Left ventricle myocardium superior (tissue), 1 donor: Measurements from ENCODE around the gene EPAS1. TPM values are rescaled to one million over a fixed set of nuclear protein-coding genes. Genes with fewer than 3 reads are reported as not detected.

Experiments used
- ATAC-seq: fragments of 200-7000 bp; cut with Tn5 transposase; one replicate; pipeline ENCODE4 v1.9.1; 2020; ENCODE audit warnings: mild to moderate bottlenecking, moderate library complexity
- DNase-seq: peaks from one replicate; pipeline ENCODE4 v3.0.0-alpha.2; 2020
- intact Hi-C: fragments of 100-400 bp; cut with micrococcal nuclease; formaldehyde crosslinking; loops from one replicate; pipeline ENCODE4 v1.11.0; 2022
- total RNA-seq: library from RNA; stranded (reverse); fragmentation: NEBNext Ultra II Directional; extraction: Animal tissue kit (Norgen Biotek cat#: 25700); gene quantifications from one replicate; pipeline ENCODE4 v1.2.1, GENCODE V29; 2021
- donor health status: DM: no; HTN: yes; CAD: no; lungs with severe emphysema.

Gene EPAS1
- total RNA-seq, 1 donor from 2014 or later, result 212 TPM

GRCh38 chr2:46350029-46350689, 53.0 kb downstream of the EPAS1 start:
- intact Hi-C loops, result loop anchor here (10.0 kb wide), 1 partner anchor 45 kb away; no protein-coding TSS in a partner anchor
- peak; percentile 20 for ATAC-seq
- no peak for DNase-seq

DNA sequence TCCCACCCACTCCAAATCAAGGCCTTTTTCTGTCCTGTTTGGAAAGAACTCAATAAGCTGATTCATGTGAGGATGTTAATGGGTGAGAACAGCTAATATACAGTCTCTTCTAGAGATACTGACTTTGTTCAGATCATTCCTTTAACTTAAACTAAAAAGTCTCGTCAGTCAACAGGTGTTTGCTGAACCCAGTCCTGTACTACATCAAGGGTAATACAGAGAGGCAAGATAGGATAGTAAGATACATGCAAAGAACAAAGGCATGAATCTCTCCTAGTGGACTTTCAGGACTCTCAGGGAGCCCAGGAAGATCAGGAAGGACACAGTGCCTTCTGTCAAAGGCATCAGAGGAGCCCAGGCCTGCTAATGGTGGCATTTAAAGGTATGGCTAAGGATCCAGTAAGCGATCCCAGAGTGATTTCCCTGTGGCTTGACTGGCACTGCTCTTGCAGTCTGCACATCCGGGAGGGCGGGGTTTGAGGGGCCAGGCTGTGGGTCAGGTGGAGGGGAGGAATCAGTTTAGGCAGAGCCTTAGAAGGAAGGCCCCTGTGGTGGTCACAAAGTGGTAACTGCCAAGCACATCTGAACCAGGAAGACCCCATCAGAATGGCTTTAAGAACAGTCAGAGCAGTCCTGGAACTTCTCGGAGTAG, 54.0 kb downstream of the EPAS1 start:
- no peak for DNase-seq
- ATAC-seq, result no peak
- intact Hi-C loops, result loop anchor here (10.0 kb wide), 1 partner anchor 46 kb away; no protein-coding TSS in a partner anchor

- intact Hi-C loops, result loop anchor here (10.0 kb wide), 1 partner anchor 47 kb away; no protein-coding TSS in a partner anchor
- DNase-seq (peak; percentile 74), ATAC-seq (peak; percentile 51)
Observed at GRCh38 chr2:46351750-46352138, 54.5 kb downstream of the EPAS1 start.

DNA sequence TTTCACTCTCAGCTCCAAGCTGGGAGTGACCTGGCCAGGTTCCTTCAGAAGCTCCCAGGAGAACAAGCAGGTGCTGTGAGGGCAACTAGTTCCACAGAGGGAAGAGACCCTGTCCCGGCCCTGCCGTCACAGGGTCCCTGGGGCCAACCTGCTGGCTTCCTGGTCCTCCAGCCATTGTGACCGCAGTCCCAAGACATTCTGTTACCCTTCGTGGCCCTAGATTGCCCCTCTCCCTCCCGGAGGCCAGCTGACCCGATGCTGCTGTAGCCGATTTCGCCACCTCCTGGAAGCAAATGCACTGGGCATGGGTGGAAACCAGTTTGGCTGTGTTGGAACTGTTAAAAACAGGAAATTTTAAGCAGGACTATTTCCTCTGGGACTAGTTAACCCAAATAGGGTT, 55.4 kb downstream of the EPAS1 start:
- ATAC-seq (peak; percentile 55), DNase-seq (peak; percentile 54)
- intact Hi-C loops, result loop anchor here (10.0 kb wide), 1 partner anchor 48 kb away; no protein-coding TSS in a partner anchor

GRCh38 chr2:46353509-46353908, 56.3 kb downstream of the EPAS1 start:
- no peak for DNase-seq
- intact Hi-C loops, result loop anchor here (10.0 kb wide), 1 partner anchor 49 kb away; no protein-coding TSS in a partner anchor
- ATAC-seq, result no peak

DNA sequence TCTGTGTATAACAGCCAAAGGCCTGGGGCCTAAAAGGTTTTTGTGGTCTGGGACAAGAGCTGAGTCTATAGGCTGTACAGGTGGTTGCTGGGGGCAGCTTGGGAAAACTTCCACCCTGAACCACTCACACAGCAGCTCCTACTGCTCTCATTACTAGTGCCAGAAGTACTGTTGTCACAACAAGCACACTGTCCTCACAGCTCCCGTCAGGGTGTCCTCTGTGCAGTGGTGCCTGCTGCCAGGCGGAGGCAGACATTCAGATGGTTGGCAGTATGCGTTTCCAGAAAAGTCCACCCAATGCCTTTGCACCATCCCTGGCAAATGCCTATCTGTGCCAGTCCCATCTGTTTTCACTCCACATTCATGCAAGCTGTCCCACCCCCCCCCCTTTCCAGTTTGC, 58.5 kb downstream of the EPAS1 start:
- DNase-seq (peak; percentile 58), ATAC-seq (peak; percentile 77)
- intact Hi-C loops, result loop anchor here (10.0 kb wide), 1 partner anchor 51 kb away; no protein-coding TSS in a partner anchor

DNA sequence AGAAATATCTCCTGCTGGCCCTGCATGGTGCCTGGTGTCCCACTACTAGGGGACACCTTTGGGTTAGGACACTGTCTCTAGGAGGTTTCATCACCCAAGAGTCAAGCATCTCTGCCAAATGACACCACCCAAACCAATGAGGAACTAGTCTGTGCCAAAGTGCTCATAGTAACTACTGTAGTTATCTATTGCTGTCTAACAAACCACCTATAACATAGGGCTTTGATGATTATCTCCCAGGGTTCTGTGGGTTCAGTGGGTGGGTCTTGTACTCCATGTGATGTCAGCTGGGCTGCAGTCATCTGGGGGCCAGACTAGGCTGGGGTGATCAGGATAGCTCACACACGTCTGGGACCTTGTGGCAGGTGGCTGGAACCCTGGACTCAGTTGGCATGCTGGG, 59.8 kb downstream of the EPAS1 start:
- no peak for DNase-seq
- intact Hi-C loops, result loop anchor here (10.0 kb wide), 1 partner anchor 52 kb away; no protein-coding TSS in a partner anchor

DNA sequence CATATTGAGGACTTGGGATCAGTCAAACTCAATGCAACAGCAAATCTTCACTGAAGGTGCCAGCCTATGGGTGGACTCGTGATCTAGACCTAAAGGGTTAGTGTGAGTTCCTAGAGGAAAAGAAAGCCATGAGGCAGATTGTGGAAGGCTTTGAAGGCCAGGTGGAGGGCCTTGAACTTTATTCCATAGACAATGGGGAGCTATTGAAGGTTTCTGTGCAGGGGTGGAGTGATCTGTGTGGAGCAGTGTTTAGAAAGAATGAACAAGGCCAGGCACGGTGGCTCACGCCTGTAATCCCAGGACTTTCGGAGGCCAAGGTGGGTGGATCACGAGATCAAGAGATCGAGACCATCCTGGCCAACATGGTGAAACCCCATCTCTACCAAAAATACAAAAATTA, 61.5 kb downstream of the EPAS1 start:
- no peak for ATAC-seq
- no peak for DNase-seq
- intact Hi-C loops, result loop anchor here (10.0 kb wide), 1 partner anchor 54 kb away; no protein-coding TSS in a partner anchor

More for the DNA sequence above, 59.8 kb downstream of the EPAS1 start:
- ATAC-seq, result no peak

- no peak for ATAC-seq
- intact Hi-C loops, result loop anchor here (10.0 kb wide), 2 partner anchors 286 to 346 kb away; no protein-coding TSS in a partner anchor
Observed at GRCh38 chr2:46360303-46360702, 63.1 kb downstream of the EPAS1 start.

GRCh38 chr2:46361920-46362666, 64.9 kb downstream of the EPAS1 start:
- no peak for ATAC-seq
- intact Hi-C loops, result loop anchor here (10.0 kb wide), 2 partner anchors 287 to 347 kb away; no protein-coding TSS in a partner anchor
- DNase-seq, result no peak

More at GRCh38 chr2:46360303-46360702, 63.1 kb downstream of the EPAS1 start:
- no peak for DNase-seq

- intact Hi-C loops, result loop anchor here (10.0 kb wide), 2 partner anchors 288 to 348 kb away; no protein-coding TSS in a partner anchor
- DNase-seq, result no peak
- no peak for ATAC-seq
Observed at GRCh38 chr2:46362667-46363012, 65.4 kb downstream of the EPAS1 start.

- intact Hi-C loops, result loop anchor here (10.0 kb wide), 2 partner anchors 289 to 349 kb away; no protein-coding TSS in a partner anchor
- DNase-seq, result no peak
- peak; percentile 45 for ATAC-seq
Observed at GRCh38 chr2:46363535-46364170, 66.4 kb downstream of the EPAS1 start.

DNA sequence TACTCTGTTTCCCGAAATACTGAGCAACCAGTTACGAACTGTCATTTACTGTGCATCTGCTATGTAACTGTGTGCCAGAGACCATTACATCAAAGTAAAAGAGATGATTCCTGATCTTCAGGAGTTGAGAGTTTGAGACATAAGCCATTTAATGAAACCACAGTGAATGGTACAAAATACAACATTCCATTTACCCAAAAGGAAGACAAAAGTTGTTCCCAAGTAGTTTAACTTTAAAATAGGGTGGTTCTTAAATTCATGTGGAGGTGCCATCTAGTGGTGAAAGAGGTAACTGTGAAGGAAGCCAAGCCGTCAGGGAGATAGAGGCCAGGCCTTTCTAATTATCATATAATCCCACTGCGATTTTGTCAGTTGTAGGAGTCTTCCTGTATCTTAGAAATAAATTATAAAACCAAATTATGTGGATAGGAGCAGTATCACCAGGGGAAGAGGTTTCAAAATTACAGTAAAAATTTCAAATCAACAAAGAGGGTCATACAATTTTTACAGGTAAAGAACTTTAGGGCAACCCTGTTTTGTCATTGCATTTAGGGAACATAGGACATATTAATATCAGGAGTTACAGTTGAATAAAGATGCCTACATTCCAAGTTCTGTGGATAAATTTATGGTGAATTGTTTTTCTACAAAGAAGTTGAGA, 67.7 kb downstream of the EPAS1 start:
- DNase-seq, result no peak

GRCh38 chr2:46365913-46366667, 68.9 kb downstream of the EPAS1 start:
- no peak for DNase-seq
- intact Hi-C loops, result loop anchor here (10.0 kb wide), 2 partner anchors 291 to 351 kb away; no protein-coding TSS in a partner anchor
- no peak for ATAC-seq

More for the DNA sequence above, 67.7 kb downstream of the EPAS1 start:
- intact Hi-C loops, result loop anchor here (10.0 kb wide), 2 partner anchors 290 to 350 kb away; no protein-coding TSS in a partner anchor
- ATAC-seq, result peak; percentile 66

DNA sequence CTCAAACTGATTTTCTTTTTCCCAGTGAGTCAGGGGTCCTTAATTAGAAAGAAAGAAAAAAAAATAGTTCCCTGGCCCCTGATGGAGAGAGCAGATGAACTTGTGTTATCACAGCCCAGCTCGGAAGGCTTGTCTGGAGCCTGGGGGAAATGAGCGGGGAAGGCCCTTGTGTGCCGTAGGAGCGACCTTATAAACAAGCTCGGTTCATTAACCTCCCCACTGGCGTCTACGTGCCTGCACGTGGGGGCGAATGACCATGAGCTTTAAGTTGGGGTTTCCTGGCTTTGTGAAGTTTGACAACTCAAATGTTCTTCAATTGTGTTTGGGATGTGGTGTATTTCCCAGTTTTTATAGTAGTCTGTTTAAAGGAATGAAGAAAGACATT, 69.5 kb downstream of the EPAS1 start:
- no peak for ATAC-seq
- DNase-seq, result no peak
- intact Hi-C loops, result loop anchor here (10.0 kb wide), 2 partner anchors 292 to 352 kb away; no protein-coding TSS in a partner anchor

DNA sequence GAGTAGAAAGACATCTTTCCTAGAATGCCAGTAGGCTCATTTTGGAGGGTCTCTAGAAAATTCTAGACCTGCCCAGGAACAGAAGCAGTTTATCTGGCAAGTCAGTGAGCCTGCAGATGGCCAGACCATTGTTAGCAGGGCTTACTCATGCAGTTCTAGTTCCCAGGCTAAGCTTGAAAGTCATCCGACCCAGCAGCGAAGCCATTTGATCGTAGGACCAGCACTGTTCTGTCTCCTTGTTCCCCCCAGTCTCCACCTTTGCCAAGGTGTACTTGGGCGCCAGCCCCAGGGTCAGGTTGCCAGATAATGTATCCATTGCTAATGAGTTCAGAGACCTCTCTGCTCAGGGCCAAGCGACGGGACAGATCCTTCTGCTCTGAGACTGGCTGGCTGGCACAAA, 70.1 kb downstream of the EPAS1 start:
- no peak for ATAC-seq
- no peak for DNase-seq
- intact Hi-C loops, result loop anchor here (10.0 kb wide), 2 partner anchors 292 to 352 kb away; no protein-coding TSS in a partner anchor

DNA sequence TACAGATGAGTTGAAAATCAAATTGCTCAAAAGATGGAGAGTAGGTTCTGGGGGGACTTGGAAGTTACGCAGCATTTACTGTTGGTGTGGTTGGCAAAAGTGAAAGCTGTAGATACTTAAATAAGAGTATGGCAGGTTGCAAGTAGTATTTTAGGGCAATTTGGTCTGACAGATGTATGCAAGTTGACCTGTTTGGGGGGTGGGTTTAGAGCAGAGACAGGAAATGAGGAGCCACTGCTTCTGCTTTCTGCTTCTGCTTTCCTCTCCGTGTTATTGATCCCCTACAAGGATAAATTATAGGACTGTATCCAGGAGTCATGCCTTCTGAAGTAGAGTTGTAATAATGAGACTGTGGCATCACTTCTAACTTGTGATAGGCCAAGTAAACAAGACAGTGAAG, 71.2 kb downstream of the EPAS1 start:
- intact Hi-C loops, result loop anchor here (10.0 kb wide), 2 partner anchors 294 to 354 kb away; no protein-coding TSS in a partner anchor

More for the DNA sequence above, 71.2 kb downstream of the EPAS1 start:
- ATAC-seq, result no peak
- no peak for DNase-seq
